HG02798 (cell line): ENCODE measurements around the gene CDK9.

Experiments
- ATAC-seq: cut with Tn5 transposase; IDR thresholded peaks from one replicate; pipeline ENCODE4 v1.9.1; 2021; ENCODE audit warnings: mild to moderate bottlenecking; ENCODE audit not compliant: unreplicated experiment, poor library complexity

CDK9 gene

GRCh38 chr9:127761061-127761460 is 24.8 kb upstream of the CDK9 start:
- ATAC-seq: no peak

- no peak for ATAC-seq
Observed at GRCh38 chr9:127761491-127761956, 24.3 kb upstream of the CDK9 start.

DNA sequence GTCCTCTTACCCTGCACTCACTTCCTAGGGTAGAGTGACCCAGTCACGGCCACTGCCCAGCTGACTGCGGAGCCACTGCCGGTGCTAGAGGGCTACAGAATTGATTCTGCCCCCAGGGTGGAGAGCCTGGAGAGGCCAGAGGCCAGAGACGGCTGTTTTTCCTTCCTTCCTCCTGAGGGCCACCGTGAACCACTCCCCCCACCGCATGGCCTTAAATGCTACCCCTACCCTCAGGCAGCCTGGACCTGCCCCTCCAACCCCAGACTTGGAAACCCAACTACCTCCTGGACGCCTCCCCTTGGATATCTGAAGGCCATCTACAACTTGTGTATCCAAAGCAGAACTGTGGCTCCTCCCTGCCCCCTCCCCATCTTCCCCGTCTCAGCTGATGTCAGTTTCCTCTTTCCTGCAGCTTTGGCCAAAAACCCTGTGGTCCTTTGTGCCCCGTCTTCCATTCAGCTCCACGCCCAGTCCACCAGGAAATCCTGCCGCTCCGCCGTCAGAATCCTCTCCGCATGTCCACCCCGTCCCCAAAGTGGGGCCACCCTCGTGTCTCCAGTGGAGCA is 23.6 kb upstream of the CDK9 start:
- ATAC-seq: no peak

- no peak for ATAC-seq
Observed at GRCh38 chr9:127763918-127764384, 21.9 kb upstream of the CDK9 start.

DNA sequence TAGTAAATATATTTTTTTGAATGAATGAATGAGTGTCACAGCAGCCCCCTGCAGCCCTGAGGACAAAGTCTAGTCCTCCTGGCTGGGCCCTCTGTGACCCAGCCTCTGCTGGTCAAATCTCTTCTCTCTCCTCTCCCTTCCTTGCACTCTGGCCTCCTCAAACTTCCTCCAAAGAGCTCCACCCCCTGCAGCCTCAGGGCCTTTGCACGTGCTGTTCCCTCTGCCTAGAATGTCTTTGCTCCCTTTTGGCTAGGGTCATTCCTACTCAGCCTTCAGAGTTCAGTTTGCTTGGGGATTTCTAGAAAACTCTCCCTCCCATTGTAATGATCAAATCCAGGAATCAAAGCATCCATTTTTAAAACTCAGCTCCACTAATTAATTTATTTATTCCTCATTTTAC is 20.4 kb upstream of the CDK9 start:
- ATAC-seq: no peak

GRCh38 chr9:127767410-127767809 is 18.4 kb upstream of the CDK9 start:
- no peak for ATAC-seq

- ATAC-seq: no peak
Observed at GRCh38 chr9:127767909-127768331, 17.9 kb upstream of the CDK9 start.

DNA sequence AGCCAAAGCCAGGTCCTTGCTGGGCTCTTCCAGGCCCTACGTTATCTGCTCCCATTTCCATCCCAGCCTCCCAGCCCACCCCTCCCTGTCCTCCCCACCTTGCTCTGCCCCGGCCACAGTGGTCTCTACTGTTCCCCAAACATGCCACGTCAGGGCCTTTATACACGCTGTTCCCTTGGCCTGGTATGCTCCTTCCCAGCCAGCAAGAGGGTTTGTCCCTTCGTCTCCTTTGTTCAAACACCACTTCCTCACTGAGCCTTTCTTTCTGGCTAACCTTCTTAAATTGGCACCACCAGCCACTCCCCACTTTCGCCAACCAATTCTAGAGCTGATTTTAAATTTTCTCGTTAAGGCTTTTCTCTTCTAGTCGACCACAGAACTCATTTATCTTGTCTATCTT is 17.1 kb upstream of the CDK9 start:
- no peak for ATAC-seq

GRCh38 chr9:127769101-127769500 is 16.7 kb upstream of the CDK9 start:
- ATAC-seq: no peak

GRCh38 chr9:127769929-127770582 is 15.8 kb upstream of the CDK9 start:
- no peak for ATAC-seq

DNA sequence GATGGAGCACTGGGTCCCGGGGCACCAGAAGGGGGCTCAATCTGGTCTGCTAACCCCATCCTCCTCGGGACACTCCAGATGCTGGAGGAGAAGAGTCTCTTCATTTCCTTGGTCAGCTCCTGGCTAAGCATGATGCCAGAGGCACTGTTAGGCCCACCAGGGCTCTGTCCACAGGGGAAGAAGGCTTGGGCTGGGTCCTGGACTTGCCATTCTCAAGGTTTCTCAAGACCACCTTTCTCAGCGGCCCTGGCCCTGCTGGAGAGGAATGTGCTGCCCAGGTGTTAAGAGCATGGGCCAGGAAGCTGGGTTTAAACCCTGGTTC is 15.3 kb upstream of the CDK9 start:
- no peak for ATAC-seq

DNA sequence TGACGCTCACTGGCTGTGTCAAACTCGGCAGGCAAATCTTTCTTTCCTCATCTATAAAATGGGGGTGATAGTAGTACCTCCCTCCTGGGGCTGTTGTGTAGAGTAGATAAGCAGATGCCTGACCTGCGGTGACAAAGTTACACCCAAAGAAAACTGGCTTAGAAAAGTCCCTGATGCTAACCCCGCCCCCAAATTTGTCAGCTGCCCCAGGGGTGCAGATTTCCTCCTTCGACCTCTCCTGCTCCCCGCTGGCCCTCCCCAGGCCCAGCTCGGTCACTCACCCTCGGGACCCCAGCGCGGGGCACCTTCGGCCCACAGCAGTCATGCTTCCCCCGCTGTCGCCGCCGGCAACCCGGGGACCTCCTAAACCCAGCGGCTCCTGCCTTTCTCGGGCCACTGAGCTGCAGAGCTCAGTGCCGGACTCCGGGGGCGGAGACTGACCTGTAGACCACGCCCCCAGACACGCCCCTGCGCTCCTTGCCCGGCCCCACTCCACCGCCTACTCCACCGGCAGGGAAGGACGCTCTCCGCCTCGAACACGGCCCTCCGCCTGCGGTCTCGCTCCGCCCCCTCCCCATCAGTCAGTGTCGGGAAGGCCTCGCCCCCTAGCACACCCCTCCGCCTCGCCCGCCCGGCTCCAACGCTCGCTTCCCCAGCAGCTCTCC is 14.8 kb upstream of the CDK9 start:
- peak; percentile 89 for ATAC-seq

DNA sequence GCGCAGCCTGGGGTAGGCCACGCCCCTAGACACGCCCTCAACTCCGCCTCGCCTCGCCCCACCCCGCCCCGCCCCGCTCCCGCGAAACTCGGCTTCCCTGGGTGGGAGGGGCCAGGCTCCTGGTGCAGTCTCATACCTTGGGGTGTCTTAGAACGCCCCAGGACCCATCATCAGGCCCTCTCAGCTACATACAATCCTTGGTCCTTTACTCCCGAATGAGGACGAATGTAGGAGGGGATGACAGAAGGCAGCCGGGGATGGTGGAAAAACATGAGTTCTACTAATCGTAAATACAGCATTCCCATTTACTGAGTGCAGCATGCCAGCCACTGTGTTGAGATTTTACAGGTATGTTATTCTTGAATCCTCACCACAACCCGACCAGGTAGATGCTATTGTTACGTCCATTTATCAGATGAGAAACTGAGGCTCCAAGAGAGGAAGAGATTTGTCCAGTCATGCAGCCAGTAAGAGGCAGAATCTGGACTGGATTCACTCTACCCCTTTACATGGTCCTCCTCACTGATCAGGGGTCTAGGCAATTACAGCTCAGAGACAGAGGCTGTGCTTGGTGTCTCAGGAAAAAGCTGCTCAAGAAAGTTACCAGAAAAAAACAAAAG is 14.2 kb upstream of the CDK9 start:
- no peak for ATAC-seq

- no peak for ATAC-seq
Observed at GRCh38 chr9:127772603-127773002, 13.2 kb upstream of the CDK9 start.

DNA sequence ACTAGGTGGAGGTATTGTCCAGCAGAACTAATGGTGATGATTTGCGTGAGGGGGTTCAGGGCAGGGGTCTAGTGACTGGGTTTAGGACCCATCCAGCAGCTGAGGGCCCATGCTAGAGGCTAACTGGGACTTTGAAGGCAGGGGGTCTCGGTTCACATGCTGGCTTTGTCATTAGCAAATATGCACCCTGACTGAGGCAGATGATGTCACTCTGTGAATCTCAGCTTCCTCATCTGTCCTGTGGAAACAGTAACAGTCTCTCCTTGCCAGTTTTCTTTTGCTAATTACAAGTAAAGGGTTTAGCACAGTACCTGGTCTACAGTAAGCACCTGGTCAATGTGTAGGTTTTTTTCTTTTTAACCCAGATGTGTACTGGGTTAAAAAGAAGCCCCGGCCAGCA is 12.6 kb upstream of the CDK9 start:
- no peak for ATAC-seq

DNA sequence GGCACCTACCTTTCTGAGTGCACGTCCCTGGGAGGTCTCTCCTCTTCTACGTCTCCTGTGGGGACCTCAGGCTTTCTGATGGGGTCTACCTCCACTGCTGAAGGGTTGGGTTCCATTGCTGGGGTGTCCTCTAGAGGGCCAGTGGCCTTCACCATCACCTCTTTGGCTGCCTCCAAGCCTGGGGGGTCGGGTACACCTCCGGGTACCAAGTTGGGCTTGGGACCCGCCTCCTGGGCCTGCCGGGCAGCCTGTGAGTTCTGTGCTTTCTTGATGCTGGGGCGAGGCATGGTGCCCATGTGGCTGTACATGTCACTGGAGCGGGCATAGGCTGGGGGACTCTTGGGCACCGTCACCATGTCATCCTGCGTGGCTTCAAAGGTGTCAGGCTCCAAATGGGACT is 11.9 kb upstream of the CDK9 start:
- ATAC-seq: no peak

- ATAC-seq: peak; percentile 23
Observed at GRCh38 chr9:127776195-127776923, 9.5 kb upstream of the CDK9 start.

DNA sequence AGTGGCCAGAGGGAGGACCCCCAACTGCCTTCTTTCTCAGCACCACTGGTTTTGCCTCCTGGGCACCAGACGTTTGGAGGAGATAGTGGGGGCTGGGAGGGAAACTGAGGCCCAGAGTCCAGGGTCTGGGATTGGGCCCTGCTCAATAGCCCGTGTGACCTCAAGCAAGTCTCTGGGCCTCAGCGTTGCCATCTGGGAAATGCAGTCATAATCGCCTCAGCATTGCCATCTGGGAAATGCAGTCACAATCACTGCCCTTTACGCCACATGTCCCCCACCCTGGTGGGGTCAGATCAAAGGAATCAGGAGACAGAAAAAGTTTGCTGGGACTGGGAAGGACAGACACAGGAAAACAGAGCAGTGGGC is 8.9 kb upstream of the CDK9 start:
- ATAC-seq: no peak

DNA sequence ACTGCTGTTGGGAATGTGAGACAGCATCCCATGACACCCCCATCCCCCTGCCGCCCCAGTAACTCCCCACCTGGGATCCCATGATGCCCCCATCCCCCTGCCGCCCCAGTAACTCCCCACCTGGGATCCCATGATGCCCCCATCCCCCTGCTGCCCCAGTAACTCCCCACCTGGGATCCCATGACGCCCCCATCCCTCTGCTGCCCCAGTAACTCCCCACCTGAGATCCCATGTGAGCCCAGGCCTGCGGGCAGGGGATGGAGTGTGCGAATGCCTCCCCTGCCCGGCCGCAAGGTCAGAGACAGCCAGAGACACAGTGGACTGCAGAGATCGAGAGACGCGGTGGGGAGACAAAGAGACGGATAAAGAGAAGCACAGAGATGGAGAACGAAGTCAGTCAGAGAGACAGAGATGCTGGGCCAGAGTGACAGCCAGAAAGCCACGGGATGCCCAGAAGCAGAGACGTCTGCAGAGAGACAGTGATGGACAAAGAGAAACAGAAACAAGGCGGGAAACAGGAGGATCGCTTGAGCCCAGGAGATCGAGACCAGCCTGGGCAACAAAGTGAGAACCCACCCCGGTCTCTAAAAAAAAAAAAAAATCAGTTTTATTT is 8.4 kb upstream of the CDK9 start:
- no peak for ATAC-seq
